Measurements from ENCODE around the gene KLHL2. TPM values are rescaled to one million over a fixed set of nuclear protein-coding genes. Genes with fewer than 3 reads are reported as not detected.

Gene KLHL2
- total and polyA plus RNA-seq, 2 donors (not counting 3 experiments of a cell fraction or from before 2014, with no cell fraction given) = 9.9 to 22.1 TPM

DNA sequence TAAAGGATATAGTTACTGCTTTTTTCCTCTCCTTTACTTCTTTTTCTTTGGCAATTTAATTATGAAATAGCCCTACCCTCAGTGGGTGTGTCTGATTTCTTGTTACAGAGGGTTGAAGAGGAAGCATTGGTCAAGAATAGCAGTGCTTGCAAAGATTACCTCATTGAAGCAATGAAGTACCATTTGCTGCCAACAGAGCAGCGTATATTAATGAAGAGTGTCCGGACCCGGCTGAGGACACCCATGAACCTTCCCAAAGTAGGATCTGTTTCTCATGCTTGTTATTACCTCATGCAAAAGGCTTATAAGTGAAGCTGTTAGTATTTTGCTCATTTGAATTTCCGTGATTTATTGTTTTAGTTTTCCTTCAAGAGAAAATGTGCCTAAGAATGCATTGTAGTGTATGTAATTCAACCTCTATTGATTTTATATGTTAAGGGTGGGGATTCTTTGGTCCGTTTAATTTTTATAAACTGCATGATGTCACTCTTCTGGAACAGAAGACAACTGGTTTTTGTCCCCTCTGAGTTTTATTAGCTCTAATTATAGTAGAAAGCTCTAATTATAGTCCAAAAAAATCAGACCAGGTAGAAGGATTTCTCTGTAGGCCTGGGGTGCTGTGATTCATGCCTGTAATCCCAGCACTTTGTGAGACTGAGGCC, 92.2 kb downstream of the KLHL2 start:
- Histone ChIP-seq H3K79me2 (ENCODE audit: control insufficient read depth, insufficient read depth, low read length) (no peaks in the 10 kb centered on the region), H3K9me1 (replicated peaks; ENCODE audit: control insufficient read depth, extremely low read depth, insufficient read depth, low read length) (no peaks in the 10 kb centered on the region), H3K9ac (replicated peaks; ENCODE audit: extremely low read depth, insufficient read depth, low read length) (no peak overlapping the region), H3K27ac (ENCODE audit: insufficient read depth, low read depth, low read length) (no peak overlapping the region), H3K4me3 (replicated peaks in 1 of 3; ENCODE audit: insufficient read depth in 1 of 3, low read depth in 1 of 3, low read length in 3 of 3) (no peak overlapping the region), H3K27me3 (ENCODE audit: control insufficient read depth in 2 of 2, insufficient read depth in 2 of 2, low read length in 2 of 2) (no peaks in the 10 kb centered on the region), H4K20me1 (replicated peaks; ENCODE audit: control insufficient read depth, extremely low read depth, insufficient read depth, low read length) (no peaks in the 10 kb centered on the region), H3K4me2 (ENCODE audit: insufficient read depth, low read length) (no peak overlapping the region), H2AFZ (ENCODE audit: low read depth, low read length) (no peak overlapping the region), H3K36me3 (ENCODE audit: control insufficient read depth in 2 of 2, extremely low read depth in 1 of 2, insufficient read depth in 2 of 2, low read length in 2 of 2) (peaks cover 0 to 2% of the 10 kb centered on the region in 2 experiments), H3K4me1 (ENCODE audit: control insufficient read depth, extremely low read depth, insufficient read depth, low read length) (no peaks in the 10 kb centered on the region), H3K9me3 (replicated peaks; ENCODE audit: control insufficient read depth, insufficient read depth, low read length) (no peaks in the 10 kb centered on the region)
- no peak for TF ChIP-seq JUN (IDR thresholded peaks at IDR 0.05; ENCODE audit: borderline replicate concordance, insufficient read depth, insufficient read length, low read depth)
- no peak for TF ChIP-seq POLR2AphosphoS5 (IDR thresholded peaks at IDR 0.05; ENCODE audit: insufficient read depth, low read depth, low read length)
- TF ChIP-seq, protein P1, sequence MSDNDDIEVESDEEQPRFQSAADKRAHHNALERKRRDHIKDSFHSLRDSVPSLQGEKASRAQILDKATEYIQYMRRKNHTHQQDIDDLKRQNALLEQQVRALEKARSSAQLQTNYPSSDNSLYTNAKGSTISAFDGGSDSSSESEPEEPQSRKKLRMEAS (IDR thresholded peaks at IDR 0.05; ENCODE audit: insufficient read depth, insufficient read length) = no peak
- no peak for TF ChIP-seq POLR2A (IDR thresholded peaks at IDR 0.05; ENCODE audit: low read depth, low read length)
- no peak for TF ChIP-seq MYC (IDR thresholded peaks at IDR 0.05; ENCODE audit: low read depth, low read length)
- no peak for TF ChIP-seq EZH2 (IDR thresholded peaks at IDR 0.05; ENCODE audit: borderline replicate concordance, low read depth, low read length, severe bottlenecking)
- TF ChIP-seq, protein P2, sequence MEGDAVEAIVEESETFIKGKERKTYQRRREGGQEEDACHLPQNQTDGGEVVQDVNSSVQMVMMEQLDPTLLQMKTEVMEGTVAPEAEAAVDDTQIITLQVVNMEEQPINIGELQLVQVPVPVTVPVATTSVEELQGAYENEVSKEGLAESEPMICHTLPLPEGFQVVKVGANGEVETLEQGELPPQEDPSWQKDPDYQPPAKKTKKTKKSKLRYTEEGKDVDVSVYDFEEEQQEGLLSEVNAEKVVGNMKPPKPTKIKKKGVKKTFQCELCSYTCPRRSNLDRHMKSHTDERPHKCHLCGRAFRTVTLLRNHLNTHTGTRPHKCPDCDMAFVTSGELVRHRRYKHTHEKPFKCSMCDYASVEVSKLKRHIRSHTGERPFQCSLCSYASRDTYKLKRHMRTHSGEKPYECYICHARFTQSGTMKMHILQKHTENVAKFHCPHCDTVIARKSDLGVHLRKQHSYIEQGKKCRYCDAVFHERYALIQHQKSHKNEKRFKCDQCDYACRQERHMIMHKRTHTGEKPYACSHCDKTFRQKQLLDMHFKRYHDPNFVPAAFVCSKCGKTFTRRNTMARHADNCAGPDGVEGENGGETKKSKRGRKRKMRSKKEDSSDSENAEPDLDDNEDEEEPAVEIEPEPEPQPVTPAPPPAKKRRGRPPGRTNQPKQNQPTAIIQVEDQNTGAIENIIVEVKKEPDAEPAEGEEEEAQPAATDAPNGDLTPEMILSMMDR (IDR thresholded peaks at IDR 0.05; ENCODE audit: extremely low read depth in 1 of 2, insufficient read depth in 1 of 2, low read depth in 1 of 2, low read length in 2 of 2) = no peak
- dilution Hi-C loops (cut with MboI; ENCODE audit: extremely low pct_ligation_motif_present, low sequenced_read_pairs) (no loop called here), intact Hi-C loops (cut with micrococcal nuclease) (no loop called here)
- ChIA-PET CTCF (no interaction called here), POLR2A (no interaction called here)
- DNase-seq (ENCODE audit: low read depth, low spot score) (no peak), FAIRE-seq (no peak)
- BruUV-seq (replicated peaks) = no TSS peak

All from endothelial cell of umbilical vein (primary cell).